CD4-positive, alpha-beta T cell treated with Interleukin-6 at 100 ng/mL for 8 hours (primary cell): Measurements from ENCODE around the gene BRIP1.

Source experiments
- DNase-seq: peaks from one replicate; pipeline ENCODE4 v3.0.0-alpha.2; 2020; ENCODE audit warnings: mixed read lengths, low spot score

The BRIP1 gene

GRCh38 chr17:61662741-61663140 is 200.6 kb downstream of the BRIP1 start:
- no peak for DNase-seq

DNA sequence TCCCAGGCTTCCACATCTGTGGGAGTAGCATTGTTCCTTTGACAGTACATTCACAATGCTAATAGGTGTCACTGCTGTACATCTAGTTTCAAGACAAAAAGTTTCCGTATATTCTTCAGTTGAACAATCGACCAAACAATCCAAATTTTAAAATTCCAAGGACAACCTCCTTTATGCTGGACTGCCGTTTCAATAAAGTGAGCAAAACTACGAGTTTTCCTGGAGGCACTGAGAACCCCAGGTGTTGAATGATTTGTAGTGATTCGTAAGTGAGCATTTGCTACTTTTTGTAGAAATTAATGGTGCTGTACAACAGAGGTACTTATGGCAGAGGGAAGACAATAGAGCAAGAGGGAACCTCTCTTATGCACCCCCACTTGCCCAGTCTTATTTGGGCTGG is 201.1 kb downstream of the BRIP1 start:
- no peak for DNase-seq

DNA sequence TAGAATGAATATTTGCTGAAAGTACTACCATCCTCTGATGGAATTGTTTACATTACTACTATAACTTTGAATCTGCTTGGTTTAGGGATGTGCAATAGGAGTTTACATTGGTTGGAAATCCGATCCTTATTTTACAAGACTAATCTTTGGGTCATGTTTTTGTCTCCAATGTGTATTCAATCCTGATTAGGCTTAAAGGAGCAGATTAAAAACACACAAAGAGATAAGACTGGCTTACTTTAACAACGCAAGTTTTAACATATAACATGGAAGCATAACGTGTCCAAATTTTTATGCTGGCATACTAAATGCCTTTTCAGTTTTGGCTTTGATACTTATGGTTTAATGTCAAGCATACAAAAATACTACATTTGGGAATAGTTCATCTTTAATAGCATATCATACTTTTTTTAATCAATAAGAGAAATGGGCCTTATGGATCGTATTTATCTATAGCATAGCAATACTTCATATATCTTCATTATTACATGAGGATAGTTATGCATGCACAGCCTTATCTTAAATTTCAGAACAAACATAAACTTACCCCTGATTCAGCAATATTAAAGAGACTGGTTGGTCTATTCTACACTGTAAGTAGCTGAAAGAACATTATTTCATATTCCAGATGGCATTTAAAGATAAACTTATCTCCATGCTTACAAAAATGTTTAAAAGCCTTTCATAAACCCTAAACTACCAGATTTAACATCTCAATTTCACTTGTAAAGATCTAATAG is 202.4 kb downstream of the BRIP1 start:
- DNase-seq = no peak

DNA sequence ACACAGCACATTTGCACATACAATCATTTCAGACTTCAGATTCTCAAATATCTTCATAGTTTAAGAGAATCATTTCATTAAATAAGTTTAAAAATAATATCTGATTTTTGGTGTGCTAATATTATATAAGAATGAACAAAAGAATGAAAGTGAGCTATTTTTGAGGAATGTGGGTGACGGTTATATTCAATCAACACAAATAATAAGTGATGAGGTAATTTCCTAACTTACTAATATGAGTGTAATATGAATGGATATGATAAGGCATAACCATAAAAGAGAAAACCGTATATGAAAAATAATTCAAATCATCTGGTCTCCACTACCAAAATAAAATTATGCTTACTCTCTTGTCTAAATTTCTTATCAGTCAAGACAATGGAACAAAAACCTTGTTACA is 203.9 kb downstream of the BRIP1 start:
- DNase-seq = no peak

DNA sequence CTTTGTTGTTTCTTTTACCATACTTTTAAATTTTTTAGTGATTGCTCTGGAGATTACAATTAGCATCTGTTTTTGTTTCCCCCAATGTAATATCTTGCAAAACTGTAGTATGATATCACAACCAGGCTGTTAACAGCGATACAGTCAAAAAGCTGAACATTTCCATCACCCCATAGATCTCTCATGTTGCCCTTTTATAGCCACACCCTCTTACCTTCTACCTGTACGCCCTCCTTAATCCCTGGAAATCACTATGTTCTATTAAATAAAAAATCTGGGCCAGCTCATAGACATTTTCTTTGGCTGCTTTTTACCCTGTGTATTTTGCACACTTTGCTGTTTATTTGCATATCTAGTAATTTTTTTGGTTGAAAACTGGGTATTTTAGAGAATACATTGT is 205.1 kb downstream of the BRIP1 start:
- no peak for DNase-seq

GRCh38 chr17:61657338-61657737 is 206.0 kb downstream of the BRIP1 start:
- DNase-seq = no peak

DNA sequence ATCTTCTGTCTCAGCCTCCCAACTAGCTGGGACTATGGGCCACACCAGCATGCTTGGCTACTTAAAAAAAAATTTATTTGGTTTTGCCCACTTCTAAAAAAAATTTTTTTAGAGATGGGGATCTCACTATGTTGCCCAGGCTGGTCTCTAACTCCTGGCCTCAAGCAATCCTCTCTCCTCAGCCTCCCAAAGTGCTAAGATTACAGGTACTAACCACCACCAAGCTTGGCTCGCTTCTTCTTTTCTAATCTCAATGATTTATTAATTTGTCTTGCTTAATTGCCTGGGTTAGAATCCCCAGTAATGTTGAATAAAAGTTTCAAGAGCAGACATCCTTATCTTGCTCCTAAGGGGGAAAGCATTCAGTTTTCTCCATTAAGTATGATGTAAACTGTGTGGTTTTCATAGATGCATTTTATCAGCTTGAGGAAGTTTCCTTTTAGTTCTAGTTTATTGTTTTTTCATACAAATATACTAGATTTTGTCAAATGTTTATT is 206.6 kb downstream of the BRIP1 start:
- no peak for DNase-seq

DNA sequence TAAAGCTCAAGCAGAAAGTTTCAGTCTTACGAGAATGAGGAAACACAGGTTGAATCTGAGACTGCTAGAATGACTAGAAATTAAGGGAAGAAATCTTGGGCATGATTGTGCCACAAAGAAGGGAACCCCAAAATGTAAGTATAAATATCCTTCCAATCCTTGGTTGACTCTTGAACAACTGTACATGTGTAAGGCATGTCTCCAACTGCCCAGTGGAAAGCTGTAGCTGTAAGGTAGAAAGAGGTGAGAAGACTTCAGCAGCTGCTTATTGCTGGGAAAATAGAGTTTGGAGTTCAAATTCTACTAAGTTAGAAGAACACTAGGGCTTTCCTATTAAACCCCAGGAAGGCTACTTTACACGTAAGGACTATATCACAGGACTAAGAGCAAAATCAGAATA is 212.6 kb downstream of the BRIP1 start:
- DNase-seq = no peak

DNA sequence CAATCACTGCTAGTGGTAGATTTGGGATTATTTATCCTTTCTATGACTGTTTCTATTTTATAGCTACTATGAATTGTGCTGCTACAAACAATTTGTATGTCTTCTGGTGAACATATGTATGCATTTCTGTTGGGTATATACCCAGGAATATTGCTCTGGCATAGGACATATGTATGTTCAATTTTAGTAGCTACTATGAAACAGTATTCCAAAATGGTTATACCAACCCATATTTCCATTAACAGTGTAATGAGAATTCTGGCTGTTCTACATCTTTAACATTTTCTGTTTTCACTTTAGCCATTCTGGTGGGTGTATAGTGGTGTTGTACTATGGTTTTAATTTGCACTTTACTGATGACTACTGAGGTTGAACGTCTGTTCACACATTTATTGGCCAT is 214.7 kb downstream of the BRIP1 start:
- DNase-seq = no peak

DNA sequence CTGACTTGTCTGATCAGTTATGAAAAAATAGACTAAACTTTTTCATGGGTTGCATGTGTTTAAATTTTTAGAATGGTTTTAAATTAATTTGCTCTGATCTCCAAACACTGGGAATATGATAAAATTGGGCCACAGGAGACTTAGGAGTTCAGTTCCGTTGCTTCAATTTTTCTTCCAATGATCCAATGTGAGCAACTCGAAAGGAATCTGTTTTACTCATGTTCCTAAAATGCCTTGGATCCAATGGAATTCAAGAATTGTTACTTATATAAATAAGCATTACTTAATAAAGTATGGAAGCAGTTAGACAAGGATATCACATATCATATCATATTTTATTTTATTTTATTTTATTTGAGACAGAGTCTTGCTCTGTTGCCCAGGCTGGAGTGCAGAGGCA is 216.3 kb downstream of the BRIP1 start:
- DNase-seq = no peak

DNA sequence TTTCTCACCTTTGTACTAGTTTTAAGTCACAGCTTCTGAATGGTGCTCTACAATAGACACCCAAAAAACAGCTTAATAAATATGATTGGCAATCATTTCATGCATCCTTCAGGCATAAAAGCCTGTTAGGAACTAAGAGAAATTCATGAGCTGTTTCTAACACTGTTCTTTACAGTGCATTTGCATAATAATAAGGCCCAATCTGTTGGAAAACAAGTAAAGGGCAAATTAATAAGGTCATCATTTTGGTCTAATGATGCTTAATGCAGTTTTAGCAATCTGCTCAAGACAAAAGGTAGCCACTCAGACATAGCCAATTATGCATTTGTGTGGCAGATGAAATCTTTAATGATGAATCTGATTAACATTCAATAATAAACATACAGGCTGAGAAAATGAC is 216.8 kb downstream of the BRIP1 start:
- DNase-seq = no peak

DNA sequence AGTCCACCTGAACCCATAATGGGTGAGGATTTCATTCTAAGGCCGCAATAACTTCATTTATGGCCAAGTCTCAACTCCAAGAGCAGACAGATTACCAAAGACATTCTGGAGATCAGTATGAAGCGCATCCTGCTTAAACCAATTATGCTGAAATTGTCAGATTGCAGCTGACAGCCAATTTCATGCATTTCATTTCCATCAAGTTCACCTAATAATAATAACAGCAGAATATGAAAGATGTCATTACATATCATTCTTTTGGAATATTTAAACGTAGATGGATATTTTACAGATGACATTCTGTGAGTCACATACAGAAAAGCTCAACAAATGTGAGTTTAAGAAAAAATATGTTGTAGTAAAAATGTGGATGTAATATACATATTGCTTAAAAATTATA is 217.4 kb downstream of the BRIP1 start:
- no peak for DNase-seq

GRCh38 chr17:61644800-61645774 is 218.2 kb downstream of the BRIP1 start:
- DNase-seq = no peak

GRCh38 chr17:61642768-61643167 is 220.6 kb downstream of the BRIP1 start:
- no peak for DNase-seq

DNA sequence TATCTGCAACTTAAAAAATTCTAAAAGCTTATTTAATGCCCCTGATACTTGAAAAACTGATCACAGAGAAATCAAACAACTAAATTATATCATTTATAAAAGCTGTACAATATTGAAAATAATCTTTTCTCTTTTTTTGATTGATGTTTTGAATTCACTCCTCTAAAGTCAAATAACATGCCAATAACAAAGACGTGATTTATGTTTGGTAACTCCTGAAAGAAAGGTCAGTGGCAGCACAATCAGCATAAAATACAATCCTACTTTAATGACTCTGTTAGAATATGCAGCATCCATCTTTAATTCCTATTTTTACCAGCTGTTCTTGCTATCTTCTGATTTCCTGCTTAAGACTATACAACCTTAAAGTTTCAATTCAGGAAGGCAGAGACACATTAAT is 221.6 kb downstream of the BRIP1 start:
- DNase-seq = no peak

- DNase-seq = no peak
Observed at GRCh38 chr17:61641084-61641483, 222.2 kb downstream of the BRIP1 start.

GRCh38 chr17:61639818-61640217 is 223.5 kb downstream of the BRIP1 start:
- DNase-seq = no peak

GRCh38 chr17:61638087-61638486 is 225.2 kb downstream of the BRIP1 start:
- no peak for DNase-seq

- peak; percentile 29 for DNase-seq
Observed at GRCh38 chr17:61635913-61636432, 227.4 kb downstream of the BRIP1 start.

- no peak for DNase-seq
Observed at GRCh38 chr17:61634942-61635538, 228.3 kb downstream of the BRIP1 start.

DNA sequence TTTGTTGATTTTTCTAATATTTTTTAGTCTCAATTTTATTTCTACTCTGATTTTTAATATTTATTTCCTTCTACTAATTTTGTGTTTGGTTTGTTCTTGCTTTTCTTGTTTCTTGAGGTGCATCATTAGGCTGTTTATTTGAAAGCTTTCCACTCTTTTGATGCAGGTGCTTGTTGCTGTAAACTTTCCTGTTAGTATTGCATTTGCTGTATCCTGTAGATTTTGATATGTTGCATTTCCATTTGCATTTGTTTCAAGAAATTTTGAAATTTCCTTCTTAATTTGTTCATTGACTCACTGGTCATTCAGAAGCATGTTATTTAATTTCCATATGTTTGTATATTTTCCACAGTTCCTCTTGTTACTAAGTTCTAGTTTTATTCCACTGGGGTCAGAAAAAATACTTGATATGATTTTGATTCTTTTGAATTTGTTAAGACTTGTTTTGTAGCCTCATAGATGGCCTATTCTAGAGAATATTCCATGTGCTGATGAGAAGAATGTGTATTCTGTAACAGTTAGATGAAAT is 229.3 kb downstream of the BRIP1 start:
- DNase-seq = no peak

DNA sequence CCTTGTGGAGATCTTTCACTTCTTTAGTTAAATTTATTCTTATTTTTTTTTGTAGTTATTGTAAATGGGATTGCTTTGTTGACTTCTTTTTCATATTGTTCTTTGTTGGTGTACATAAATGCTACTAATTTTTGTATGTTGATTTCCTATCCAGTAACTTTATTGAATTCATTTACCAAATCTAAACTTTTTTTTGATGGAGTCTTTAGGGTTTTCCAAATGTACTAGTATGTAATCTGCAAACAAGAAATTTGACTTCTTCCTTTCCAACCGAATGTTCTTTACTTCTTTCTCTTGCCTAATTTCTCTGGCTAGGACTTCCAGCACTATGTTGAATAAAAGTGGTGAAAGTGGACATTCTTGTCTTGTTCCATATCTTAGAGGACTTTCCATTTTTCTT is 230.5 kb downstream of the BRIP1 start:
- no peak for DNase-seq
